Psoas muscle (tissue), 8 donors: Measurements from ENCODE around the gene ZNF341. TPM values are rescaled to one million over a fixed set of nuclear protein-coding genes. Genes with fewer than 3 reads are reported as not detected.
"Not testable (repeated sequence)": the region's sequence is repeated elsewhere in the genome, so short reads cannot be mapped to it uniquely, and the experiment has no call there.

Source experiments
- ATAC-seq, 4 donors: fragments of 200-7000 bp; cut with Tn5 transposase; one replicate each; pipeline ENCODE4 v1.9.1; 2020; ENCODE audit warnings: moderate library complexity in 3 of 4, mild to moderate bottlenecking in 2 of 4
- DNase-seq, 2 donors: peaks; one replicate each; pipeline ENCODE4 v3.0.0-alpha.2; 2020
- H3K27ac ChIP-seq: fragments of 200-600 bp; one replicate; pipeline ENCODE4 v1.8.0; 2022
- H3K27me3 ChIP-seq, 3 donors: fragments of 200-600 bp in 1 of 3; one replicate each; pipeline versions ENCODE4 v1.6.1 to v1.8.0; 2013 to 2022; ENCODE audit warnings: low read length in 2 of 3, mild to moderate bottlenecking in 2 of 3, moderate library complexity in 1 of 3; ENCODE audit not compliant: insufficient read depth in 3 of 3
- H3K36me3 ChIP-seq, 2 donors: fragments of 200-600 bp in 1 of 2; one replicate each; pipeline versions ENCODE4 v1.6.1 to v1.8.0; 2013 to 2022; ENCODE audit warnings: low read depth in 1 of 2, mild to moderate bottlenecking in 1 of 2, moderate library complexity in 1 of 2; ENCODE audit not compliant: insufficient read depth in 1 of 2
- H3K4me1 ChIP-seq: fragments of 200-600 bp; one replicate; pipeline ENCODE4 v1.8.0; 2022
- H3K4me3 ChIP-seq: fragments of 200-600 bp; one replicate; pipeline ENCODE4 v1.8.0; 2022; ENCODE audit warnings: mild to moderate bottlenecking
- H3K9me3 ChIP-seq: fragments of 200-600 bp; one replicate; pipeline ENCODE4 v1.8.0; 2022
- CTCF ChIP-seq: fragments of 200-600 bp; IDR thresholded peaks from one replicate; pipeline ENCODE4 v1.8.0; 2022; ENCODE audit warnings: antibody characterized with exemption
- WGBS, 3 donors: extraction: QIAGEN DNeasy Blood & Tissue Kit; methylation state at CpG; one replicate each; pipeline versions ENCODE4 v1.1.6 to v1.1.7; 2013; 5-methylcytosine and 5-hydroxymethylcytosine counted together
- intact Hi-C, 2 donors: fragments of 100-400 bp; cut with DNase I; formaldehyde crosslinking; loops; one replicate each; pipeline versions ENCODE4 v1.11.0 to v1.14.2; 2022
- polyA plus RNA-seq, 3 donors: library from polyadenylated mRNA; stranded (reverse); fragments of 200-250 nt; gene quantifications; one replicate each; pipeline ENCODE4 v1.2.3, GENCODE V29; 2013
- total RNA-seq, 4 donors: library from RNA; stranded (reverse); fragmentation: NEBNext Ultra II Directional in 2 of 4; extraction: Animal tissue kit (Norgen Biotek cat#: 25700) in 2 of 4; gene quantifications; one replicate each; pipeline versions ENCODE4 v1.2.1 to v1.2.4, GENCODE V29; 2021 to 2023
- donor health status: healthy with polysubstance abuse.
- donor health status: DM: no; HTN: no; CAD: no; lungs with moderate emphysema.
- donor health status: Bipolar disorder and iron deficiency.
- donor health status: healthy.
- donor health status: DM: yes; HTN: yes; CAD: no.
- donor health status: DM: no; HTN: no; CAD: no.
- donor health status: DM: no; HTN: no; CAD: no.
- donor health status: DM: yes; HTN: yes; CAD: no.

The ZNF341 gene
- total and polyA plus RNA-seq, 7 donors, result 1.3 to 3.0 (median 1.5) TPM

GRCh38 chr20:33694639-33695012, 37.2 kb upstream of the ZNF341 start:
- Histone ChIP-seq H3K36me3 (no peaks in the 10 kb centered on the region), H3K27me3 (no peaks in the 10 kb centered on the region), H3K27ac (no peak overlapping the region), H3K4me3 (no peak overlapping the region), H3K4me1 (no peaks in the 10 kb centered on the region), H3K9me3 (no peaks in the 10 kb centered on the region)
- no peak for DNase-seq
- TF ChIP-seq CTCF, result no peak
- intact Hi-C loops, result no loop called here
- WGBS, 3 donors, result 59 to 63% (median 60%) methylated on average over 6 of the region's 6 CpGs
- no peak for ATAC-seq

- no peak for ATAC-seq
- no peak for DNase-seq
- intact Hi-C loops, result no loop called here
- no peak for TF ChIP-seq CTCF
- Histone ChIP-seq H3K4me3 (no peak overlapping the region), H3K36me3 (no peaks in the 10 kb centered on the region), H3K27ac (no peak overlapping the region), H3K9me3 (no peaks in the 10 kb centered on the region), H3K27me3 (no peaks in the 10 kb centered on the region), H3K4me1 (no peaks in the 10 kb centered on the region)
- WGBS, 3 donors, result 77 to 78% (median 77%) methylated on average over 4 of the region's 4 CpGs
These were observed 35.3 kb upstream of the ZNF341 start for GRCh38 chr20:33696448-33696847.

GRCh38 chr20:33697129-33697528, 34.7 kb upstream of the ZNF341 start:
- DNase-seq, result peak; percentile 65 to 71

GRCh38 chr20:33698966-33699365, 32.8 kb upstream of the ZNF341 start:
- intact Hi-C loops, H3K9me3 ChIP-seq, H3K4me1 ChIP-seq, DNase-seq, H3K27me3 ChIP-seq, H3K4me3 ChIP-seq, H3K27ac ChIP-seq, H3K36me3 ChIP-seq, ATAC-seq: not testable (repeated sequence)
- 92 to 100% (median 95%) methylated on average over 6 to 19 of the region's 27 CpGs for WGBS, 3 donors

More at GRCh38 chr20:33697129-33697528, 34.7 kb upstream of the ZNF341 start:
- intact Hi-C loops, result no loop called here
- 63 to 71% (median 69%) methylated on average over 8 of the region's 8 CpGs for whole genome bisulfite sequencing, 3 donors
- ATAC-seq, result peak in 2 of 4 donors; percentile 49 to 56
- H3K9me3 ChIP-seq, result no peaks in the 10 kb centered on the region
- no peaks in the 10 kb centered on the region for H3K27me3 ChIP-seq
- no peak for TF ChIP-seq CTCF
- no peak overlapping the region for H3K4me3 ChIP-seq
- no peaks in the 10 kb centered on the region for H3K4me1 ChIP-seq
- no peaks in the 10 kb centered on the region for H3K36me3 ChIP-seq
- H3K27ac ChIP-seq, result no peak overlapping the region

- H3K27ac ChIP-seq, H3K36me3 ChIP-seq, H3K9me3 ChIP-seq, intact Hi-C loops, H3K4me1 ChIP-seq, DNase-seq, H3K27me3 ChIP-seq, ATAC-seq, H3K4me3 ChIP-seq: not testable (repeated sequence)
- WGBS, 3 donors, result 91 to 96% (median 94%) methylated on average over 23 to 45 of the region's 45 CpGs
These were observed 30.9 kb upstream of the ZNF341 start for GRCh38 chr20:33700696-33701441.
